Choroid plexus epithelial cell (primary cell): ENCODE results near the gene NMRK2.

ENCODE experiments used
- DNase-seq: peaks from one replicate; pipeline ENCODE4 v3.0.0-alpha.2; 2010; ENCODE audit warnings: low read depth
- H3K4me3 ChIP-seq: 2 replicates; pipeline ENCODE4 v1.5.1; 2011; ENCODE audit warnings: low read depth, mild to moderate bottlenecking, control low read depth, low read length, moderate library complexity
- TF ChIP-seq, protein P1 (sequence below): conservative IDR thresholded peaks from 2 replicates; pipeline ENCODE4 v1.5.1; 2011; ENCODE audit warnings: low read depth, mild to moderate bottlenecking, control low read depth, inconsistent platforms, low read length, moderate library complexity

NMRK2 gene

DNA sequence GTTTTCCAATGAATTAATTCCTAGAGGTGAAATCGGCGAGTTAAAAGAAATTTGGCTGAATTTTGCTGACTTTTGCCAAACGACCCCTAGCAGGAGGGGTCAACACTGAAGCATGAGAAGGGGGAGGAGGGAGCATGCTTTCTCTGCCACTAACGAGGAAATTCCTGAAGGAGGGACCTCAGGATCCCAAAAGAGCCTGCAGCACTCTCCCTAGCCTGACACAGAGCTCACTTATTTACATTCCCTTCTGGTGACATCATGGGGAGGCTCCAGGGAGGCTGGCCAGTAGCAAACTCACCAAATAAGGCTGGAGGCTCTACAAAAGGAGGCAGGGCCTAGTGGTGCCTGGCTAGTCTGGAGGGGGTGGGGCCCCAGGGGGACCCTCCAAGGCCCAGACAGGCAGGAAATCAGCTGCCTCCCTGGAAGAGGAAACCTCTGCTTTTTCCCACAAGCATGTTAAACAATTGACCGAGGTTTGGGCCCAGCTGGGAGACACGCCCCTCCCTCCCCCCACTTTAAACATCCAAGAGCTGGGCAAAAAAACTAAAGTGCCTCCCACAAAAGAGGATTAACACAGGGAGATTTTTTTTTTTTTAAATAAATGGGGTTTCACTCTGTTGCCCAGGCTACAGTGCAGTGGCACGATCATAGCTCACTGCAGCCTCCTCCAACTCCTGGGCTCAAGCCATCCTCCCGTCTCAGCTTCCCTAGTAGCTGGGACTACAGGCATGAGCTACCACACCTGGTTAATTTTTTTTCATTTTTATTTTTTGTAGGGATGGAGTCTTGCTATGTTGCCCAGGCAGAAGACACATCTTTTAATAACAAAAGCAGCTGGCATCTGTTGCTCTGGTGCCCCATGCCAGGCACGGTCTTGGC is 35.9 kb downstream of the NMRK2 start:
- TF ChIP-seq, protein P1, sequence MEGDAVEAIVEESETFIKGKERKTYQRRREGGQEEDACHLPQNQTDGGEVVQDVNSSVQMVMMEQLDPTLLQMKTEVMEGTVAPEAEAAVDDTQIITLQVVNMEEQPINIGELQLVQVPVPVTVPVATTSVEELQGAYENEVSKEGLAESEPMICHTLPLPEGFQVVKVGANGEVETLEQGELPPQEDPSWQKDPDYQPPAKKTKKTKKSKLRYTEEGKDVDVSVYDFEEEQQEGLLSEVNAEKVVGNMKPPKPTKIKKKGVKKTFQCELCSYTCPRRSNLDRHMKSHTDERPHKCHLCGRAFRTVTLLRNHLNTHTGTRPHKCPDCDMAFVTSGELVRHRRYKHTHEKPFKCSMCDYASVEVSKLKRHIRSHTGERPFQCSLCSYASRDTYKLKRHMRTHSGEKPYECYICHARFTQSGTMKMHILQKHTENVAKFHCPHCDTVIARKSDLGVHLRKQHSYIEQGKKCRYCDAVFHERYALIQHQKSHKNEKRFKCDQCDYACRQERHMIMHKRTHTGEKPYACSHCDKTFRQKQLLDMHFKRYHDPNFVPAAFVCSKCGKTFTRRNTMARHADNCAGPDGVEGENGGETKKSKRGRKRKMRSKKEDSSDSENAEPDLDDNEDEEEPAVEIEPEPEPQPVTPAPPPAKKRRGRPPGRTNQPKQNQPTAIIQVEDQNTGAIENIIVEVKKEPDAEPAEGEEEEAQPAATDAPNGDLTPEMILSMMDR = no peak
- H3K4me3 ChIP-seq = peak overlapping the region; percentile 97
- peak; percentile 100 for DNase-seq

DNA sequence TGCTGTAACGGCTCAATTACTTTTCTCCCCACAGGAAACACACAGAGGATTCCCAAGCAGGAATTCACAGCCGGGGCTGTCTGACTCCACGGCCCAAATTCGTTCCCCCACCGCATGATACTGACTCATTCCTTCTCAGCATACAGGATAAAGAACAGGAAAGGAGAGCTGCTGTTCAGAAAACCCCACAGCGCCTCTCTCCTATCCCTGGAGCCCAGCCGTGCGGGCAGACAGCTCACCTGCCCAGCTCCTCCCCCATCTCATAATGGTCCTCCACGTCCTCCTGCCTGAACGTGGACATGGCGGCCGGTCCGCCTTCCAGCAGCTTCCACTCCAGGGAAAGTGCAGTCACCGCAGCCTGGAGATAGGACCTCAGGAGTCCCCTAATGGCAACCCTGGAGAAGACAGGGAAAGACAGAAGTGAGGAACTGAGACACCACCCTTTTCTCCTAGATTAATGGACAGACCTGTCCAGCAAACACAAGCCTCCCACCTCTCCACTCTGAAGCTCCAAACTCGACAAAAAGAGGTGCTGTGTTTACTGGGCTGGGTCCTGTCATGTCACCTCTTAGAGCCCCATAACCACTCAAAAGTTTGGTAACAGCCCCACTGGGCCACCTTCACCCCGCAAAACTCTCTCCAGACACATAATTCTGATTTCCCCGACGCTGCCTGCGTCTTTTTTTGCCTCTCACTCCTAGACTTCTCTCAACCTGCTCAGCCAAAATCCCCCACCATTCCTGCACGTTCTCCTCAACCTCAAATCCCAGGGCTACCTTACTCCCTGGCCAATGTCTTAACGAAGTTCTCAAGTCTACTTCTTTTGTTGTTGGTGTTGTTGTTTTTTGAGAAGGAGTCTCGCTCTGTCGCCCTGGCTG is 36.8 kb downstream of the NMRK2 start:
- peak; percentile 82 for DNase-seq
- H3K4me3 ChIP-seq = peak overlapping the region; percentile 97
- TF ChIP-seq, protein P1 = peak; percentile 35

DNA sequence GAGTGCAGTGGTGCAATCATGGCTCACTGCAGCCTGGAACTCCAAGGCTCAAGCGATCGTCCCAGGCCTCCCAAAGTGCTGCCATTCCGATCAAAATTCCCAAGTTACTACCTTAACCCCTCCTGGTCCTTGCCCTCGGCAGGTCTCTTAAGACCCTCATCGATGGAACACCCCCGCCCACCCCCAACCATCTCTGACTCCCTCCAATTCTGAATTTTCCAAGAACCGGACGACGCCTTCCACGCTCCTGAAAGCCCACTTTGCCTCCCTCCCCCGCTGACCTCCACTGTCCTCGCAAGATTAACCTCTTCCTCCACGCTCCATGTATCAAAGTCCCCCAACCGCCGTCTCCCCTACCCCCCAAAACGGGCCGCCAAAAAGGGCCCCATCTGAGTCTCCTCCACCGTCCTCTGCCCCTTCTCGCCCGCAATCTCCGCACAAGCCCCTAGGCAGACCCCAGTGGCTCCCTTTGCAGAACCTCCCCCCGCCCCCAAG is 37.5 kb downstream of the NMRK2 start:
- TF ChIP-seq, protein P1 = no peak
- DNase-seq = no peak
- H3K4me3 ChIP-seq = peak overlapping the region; percentile 97

DNA sequence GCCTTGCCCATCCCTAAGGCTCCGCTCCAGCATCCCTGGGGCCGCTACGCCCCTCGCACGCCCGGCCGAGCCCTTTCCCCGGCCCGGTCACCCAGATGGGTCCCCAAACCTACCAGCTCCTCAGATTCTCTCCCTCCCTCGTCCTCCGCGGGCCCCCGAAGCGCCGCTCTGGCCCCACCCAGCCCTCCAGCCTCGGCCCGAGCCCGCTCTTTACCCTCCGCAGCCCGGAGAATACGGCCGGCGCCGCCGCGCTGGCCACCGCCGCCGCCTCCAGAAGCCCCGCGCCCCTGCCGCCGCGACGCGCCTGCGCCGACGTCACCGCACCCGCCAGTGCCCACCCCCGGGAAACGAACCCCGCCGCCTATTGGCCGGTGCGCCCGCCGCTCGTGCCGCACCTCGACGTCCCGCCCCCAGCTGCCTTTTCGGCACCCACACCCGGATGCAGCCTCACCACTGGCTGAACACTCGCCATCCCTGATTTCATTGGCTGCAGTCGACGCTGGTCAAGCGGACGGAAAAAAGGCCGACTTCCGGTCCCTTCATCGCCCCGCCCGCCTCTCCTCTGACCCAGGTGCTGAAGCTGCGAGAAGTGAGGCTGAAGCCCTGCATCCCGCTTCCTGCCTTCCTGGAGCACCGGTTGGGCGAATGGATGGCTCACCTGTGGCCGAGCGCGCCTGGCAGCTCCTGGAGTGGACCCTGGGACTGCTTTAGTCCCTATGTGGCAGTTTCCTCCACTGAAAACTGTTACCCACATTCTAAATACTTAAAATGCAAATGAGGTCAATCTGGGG is 38.1 kb downstream of the NMRK2 start, which contains the start of gene DAPK3:
Gene DAPK3 (minus strand): TSS at position 292 of the 791 bp plus-strand sequence. CDS start 1,364 bp downstream, outside the sequence.
- peak within 1 kb of the TSS; percentile 97 for H3K4me3 ChIP-seq
- DNase-seq = peak; percentile 99
- TF ChIP-seq, protein P1 = no peak

DNA sequence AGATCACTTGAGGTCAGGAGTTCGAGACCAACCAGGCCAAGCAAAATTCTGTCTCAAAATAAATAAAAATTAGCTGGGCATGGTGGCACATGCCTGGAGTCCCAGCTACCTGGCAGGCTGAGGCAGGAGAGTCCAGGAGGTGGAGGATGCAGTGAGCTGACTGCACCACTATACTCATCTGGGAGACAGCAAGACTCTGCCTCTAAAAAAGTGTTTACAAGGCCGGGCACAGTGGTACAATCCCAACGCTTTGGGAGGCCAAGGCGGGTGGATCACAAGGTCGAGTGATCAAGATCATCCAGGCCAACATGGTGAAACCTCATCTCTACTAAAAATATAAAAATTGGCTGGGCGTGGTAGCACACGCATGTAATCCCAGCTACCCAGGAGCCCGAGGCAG is 42.3 kb downstream of the NMRK2 start:
- TF ChIP-seq, protein P1 = no peak
- no peak for DNase-seq
- no peak overlapping the region for H3K4me3 ChIP-seq

DNA sequence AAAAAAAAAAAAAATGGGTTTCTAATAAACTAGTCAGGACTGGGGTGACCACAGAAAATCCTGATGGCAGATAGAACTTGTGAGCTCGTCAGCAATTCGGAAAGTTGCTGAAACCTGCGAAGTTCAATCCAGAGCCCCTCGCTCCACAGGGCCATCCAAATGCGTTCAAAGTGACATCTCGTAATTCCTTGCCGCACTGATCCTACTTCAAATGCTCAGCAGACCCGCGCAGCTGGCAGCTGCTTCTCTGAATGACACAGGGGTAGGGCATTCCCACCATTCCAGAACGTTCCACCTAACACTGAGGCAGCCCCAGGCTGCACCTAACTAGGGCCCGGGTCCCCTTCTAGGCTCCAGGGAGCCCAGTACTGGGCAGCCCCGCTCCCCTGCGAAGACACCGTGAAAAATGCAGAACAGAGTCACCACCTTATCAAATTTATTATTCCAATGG is 42.8 kb downstream of the NMRK2 start:
- DNase-seq = no peak
- TF ChIP-seq, protein P1 = no peak
- no peak overlapping the region for H3K4me3 ChIP-seq
